NCI-H82 treated with DMSO at 0.1 percent for 48 hours (cell line): Measurements from ENCODE around the gene ZDHHC12.
A peak's percentile ranks its signal among the peaks of the same experiment; 100 is the strongest.

Source experiments
- DNase-seq: peaks from one replicate; lab custom pipeline; 2025; ENCODE audit not compliant: unreplicated experiment; lab: John Stamatoyannopoulos, UW

ZDHHC12 gene

DNA sequence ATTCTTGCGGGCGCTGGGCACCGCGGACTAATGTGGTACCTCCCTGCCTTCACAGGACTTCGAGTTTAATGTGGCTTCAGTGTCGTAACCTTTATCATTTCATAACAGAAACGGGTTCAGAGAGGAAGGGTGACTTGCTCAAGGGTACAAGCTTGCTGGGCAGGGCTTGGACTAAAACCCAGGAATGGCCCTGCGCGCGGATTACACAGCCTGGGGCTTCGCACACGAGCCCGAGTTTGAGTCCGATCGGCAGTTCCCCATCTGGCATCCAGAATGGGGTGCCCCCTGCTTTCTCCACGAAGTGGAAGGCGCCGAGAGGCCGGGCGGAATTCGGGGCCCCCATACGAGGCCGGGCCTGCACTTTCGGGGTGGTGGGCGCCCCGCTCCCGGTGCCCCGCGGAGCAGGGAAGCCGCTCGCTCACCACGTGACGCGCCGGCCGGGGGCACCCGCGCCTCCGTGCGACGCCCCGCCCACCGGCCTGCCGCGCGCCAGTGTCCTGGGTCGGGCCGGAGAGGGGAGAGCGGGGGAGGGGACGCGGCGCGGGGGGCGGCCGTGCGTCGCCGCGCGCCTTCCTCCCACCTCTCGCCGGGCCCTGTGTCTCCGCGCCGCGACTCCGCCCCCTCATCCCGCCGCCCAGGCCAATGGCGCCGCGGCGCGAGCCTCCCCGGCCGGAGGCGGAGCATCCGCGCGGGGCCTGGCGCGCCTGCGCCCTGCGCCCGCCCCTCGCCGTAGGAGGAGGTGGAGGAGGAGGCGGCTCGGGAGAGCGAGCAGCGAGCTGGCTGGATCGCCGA lies 35.2 kb downstream of the ZDHHC12 start, which contains the start of gene SET:
Gene SET (plus strand): TSS at position 722 of the 792 bp plus-strand sequence. CDS start 361 bp downstream, outside the sequence.
- DNase-seq = peak; percentile 62

DNA sequence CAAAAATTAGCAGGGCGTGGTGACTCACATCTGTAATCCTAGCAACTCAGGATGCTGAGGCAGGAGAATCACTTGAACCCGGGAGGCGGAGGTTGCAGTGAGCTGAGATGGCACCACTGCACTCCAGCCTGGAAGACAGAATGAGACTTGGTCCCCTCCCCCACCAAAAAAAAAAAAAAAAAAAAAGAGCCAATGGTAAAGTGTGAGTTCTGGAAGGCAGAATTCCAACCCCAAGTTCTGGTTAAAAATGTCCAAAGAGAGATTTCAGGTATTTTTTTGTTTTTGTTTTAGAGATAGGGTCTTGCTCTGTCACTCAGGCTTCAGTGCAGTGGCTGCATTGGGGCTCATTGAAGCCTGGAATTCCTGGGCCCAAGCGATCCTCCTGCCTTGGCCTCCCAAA lies 36.5 kb downstream of the ZDHHC12 start:
- no peak for DNase-seq

DNA sequence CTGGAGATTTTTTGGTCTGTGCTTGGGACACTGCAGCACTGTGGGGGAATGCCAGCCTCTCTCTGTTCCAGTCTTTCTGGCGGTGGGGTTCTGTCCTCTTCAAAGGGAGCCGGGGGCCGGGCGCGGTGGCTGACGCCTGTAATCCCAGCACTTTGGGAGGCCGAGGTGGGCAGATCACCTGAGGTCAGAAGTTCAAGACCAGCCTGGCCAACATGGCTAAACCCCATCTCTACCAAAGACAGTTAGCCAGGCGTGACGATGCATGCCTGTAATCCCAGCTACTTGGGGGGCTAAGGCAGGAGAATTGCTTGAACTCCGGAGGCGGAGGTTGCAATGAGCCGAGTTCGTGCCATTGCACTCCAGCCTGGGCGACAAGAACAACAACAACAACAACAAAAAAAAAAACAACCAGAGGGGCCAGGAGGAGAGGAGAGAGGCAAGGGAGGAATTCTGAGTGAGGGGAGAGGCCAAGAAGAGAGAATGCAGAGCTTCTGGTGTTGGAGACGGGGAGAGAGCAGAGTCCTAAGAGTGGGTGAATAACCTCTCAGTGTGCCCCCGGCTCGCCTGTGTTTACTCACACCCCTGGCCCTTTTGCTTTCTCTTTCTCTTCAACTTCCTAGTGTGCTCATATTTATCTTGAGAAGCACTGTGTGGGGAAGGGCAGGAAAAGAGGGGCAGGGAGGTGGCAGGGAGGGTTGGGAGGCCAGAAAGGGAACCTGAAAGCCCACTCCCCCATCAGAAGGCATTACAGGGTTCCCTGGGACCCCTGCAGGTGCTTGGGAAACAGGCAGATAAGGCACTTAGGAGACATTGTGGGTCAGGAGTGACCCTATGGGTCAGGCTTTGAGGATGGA lies 38.1 kb downstream of the ZDHHC12 start:
- no peak for DNase-seq

DNA sequence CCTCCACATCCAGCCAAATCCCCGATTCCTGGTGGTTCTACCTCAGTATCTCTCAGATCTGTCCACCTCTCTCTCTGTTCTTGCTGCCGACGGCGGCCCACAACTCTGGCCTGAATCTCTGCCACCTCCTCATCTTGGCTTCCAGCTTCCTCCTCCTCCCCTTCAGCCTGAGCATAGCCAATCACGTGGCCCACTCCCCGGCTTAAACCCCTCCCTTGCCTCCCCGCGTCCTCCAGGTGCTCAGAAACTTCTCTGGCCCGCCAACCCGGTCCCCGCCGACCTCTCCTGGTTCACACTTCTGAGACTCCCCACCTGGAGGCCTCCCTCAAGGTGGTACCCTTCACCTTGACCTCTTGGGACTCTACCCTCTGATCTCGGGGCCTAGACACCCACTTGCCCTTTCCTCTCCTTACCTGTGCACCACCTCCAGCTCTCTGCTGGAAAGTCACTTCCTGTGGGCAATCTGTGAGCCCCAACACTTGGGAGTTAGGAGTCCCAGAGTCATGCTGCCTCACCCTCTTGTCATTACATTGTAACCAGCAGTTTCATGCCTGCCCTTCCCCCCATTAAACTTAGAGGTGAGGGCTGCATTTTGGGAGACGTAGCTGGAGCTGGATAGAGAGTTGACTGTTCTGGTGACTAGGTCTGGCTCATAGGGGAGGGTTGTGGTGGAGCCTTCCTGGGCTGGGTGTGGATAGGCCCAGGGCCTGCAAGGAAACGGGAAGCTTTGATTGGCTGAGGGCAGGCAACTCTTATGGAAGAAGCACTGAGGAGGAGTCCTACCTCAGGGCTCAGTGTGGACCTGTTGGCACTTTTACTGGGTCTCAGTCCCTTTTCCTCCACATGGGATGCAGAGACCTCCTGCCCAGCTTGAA lies 39.4 kb downstream of the ZDHHC12 start:
- peak; percentile 61 for DNase-seq

DNA sequence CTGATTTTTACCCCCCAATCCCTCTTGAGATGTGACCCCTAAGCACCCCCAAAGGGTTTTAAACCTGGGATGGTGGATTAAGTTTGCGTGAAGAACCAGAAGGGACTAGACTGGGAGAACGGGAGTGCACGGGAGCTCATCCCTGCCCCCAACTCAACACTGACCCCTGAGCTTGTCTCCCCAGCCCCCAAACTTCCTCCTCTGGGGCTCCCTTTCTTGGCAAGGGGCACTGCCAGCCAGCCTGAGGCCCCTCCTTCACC lies 39.9 kb downstream of the ZDHHC12 start:
- no peak for DNase-seq

DNA sequence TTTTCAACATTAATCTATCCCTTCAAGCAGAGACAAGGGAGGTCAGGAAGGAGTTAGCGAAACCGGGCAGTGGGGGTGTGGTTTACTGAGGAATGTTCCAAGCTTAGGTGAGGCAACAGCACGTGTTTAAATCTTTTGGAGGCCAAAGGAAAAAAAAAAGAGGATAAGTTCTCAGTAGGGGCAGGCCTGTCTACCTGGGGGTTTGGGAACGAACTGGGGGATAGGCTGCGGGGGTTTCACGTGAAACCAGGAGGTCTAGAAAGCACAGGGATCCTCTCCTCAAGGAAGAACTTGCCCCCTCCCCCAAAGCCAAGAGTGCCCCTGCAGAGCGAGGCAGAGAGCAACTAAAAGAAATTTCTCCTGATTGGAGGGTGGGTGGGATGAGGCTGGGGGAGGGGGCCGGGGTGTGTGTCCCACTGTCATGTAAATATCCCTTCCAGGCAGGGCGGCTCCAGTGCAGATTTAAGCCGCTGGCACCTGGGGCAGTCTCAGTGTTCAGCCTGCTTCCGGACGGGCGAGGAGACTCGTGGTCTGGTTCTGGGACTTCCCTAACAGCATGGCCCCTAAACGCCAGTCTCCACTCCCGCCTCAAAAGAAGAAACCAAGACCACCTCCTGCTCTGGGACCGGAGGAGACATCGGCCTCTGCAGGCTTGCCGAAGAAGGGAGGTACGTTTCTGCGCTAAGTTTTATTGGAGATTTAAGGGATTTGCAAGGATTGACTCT lies 40.4 kb downstream of the ZDHHC12 start:
- peak; percentile 38 for DNase-seq

DNA sequence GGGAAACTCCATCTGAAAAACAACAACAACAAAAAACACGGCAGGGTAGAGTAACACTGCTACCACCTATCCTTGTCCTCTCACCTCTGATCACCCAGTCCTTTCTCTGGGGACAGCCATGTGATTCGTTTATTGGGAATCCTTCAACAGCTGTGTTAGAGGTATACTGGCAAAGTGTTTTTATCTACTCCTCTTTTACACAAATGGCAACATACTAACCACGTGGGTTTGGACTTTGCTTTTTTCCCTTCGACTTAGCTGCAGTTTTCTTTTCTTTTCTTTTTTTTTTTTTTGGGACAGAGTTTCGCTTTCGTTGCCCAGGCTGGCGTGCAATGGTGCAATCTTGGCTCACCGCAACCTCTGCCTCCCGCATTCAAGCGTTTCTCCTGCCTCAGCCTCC lies 46.1 kb downstream of the ZDHHC12 start:
- no peak for DNase-seq

DNA sequence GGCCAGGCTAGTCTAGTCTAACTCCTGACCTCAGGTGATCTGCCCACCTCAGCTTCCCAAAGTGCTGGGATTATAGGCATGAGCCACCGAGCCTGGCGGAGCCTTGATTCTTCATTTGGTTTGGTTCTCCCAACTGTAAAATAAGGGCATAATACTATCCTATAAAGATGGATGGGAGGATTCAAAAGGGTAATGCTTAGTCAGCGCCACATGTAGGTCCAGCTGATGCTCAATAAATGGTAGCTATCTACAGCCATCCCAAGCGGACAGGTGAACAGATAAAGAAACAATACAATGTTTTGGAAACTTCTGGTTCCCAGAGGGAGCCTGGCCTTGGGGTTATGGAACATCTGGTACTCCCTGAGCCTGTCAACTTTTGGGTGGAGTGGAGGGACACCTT lies 48.5 kb downstream of the ZDHHC12 start:
- DNase-seq = no peak
